Kidney (tissue), 14 donors: ENCODE results near the gene SLC44A4. TPM values are rescaled to one million over a fixed set of nuclear protein-coding genes. Genes with fewer than 3 reads are reported as not detected.

Source experiments
- DNase-seq, 5 donors: peaks; one replicate each; pipeline ENCODE4 v3.0.0-alpha.2; 2013 to 2020
- FAIRE-seq: peaks from 2 replicates; lab custom pipeline; 2012; peaks lifted over from hg19 to GRCh38; lab: Jason Lieb, UNC
- H3K27ac ChIP-seq, 2 donors: one replicate each; pipeline ENCODE4 v1.7.0; 2013; ENCODE audit warnings: low read depth in 2 of 2, low read length in 2 of 2, inconsistent platforms in 1 of 2
- H3K27me3 ChIP-seq: one replicate; pipeline ENCODE4 v1.7.1; 2013; ENCODE audit warnings: low read length, inconsistent platforms; ENCODE audit not compliant: control insufficient read depth, insufficient read depth
- H3K36me3 ChIP-seq, 3 donors: one replicate each; pipeline versions ENCODE4 v1.7.0 to v1.7.1; 2013; ENCODE audit warnings: low read length in 3 of 3, control low read depth in 1 of 3, inconsistent platforms in 1 of 3; ENCODE audit not compliant: insufficient read depth in 3 of 3, control insufficient read depth in 2 of 3
- H3K4me1 ChIP-seq, 3 donors: one replicate each; pipeline versions ENCODE4 v1.7.0 to v1.7.1; 2013; ENCODE audit warnings: low read length in 3 of 3, inconsistent platforms in 1 of 3, low read depth in 1 of 3; ENCODE audit not compliant: control insufficient read depth in 2 of 3, insufficient read depth in 2 of 3
- H3K4me3 ChIP-seq, 3 donors: one replicate each; pipeline versions ENCODE4 v1.7.0 to v1.8.1; 2013; ENCODE audit warnings: low read length in 3 of 3, control low read depth in 1 of 3, inconsistent platforms in 1 of 3
- H3K9ac ChIP-seq, 3 donors: one replicate each; pipeline versions ENCODE4 v1.7.0 to v1.7.1; 2013; ENCODE audit warnings: low read length in 3 of 3, control low read depth in 1 of 3, inconsistent platforms in 1 of 3
- H3K9me3 ChIP-seq, 3 donors: one replicate each; pipeline versions ENCODE4 v1.7.0 to v1.7.1; 2013; ENCODE audit warnings: low read length in 3 of 3, control low read depth in 1 of 3, inconsistent platforms in 1 of 3; ENCODE audit not compliant: control insufficient read depth in 2 of 3, insufficient read depth in 1 of 3
- intact Hi-C: fragments of 100-400 bp; cut with DNase I; formaldehyde crosslinking; loops from one replicate; pipeline ENCODE4 v1.11.1; 2022
- polyA plus RNA-seq: library from polyadenylated mRNA; stranded (reverse); fragments of 350-450 nt; fragmentation: Illumina TruSeq; extraction: RNeasy Lipid Tissue Mini Kit (QIAGEN cat#74804); gene quantifications from one replicate; pipeline ENCODE4 v1.2.3, GENCODE V29; 2014; ENCODE audit warnings: low read depth, low replicate concordance; ENCODE audit not compliant: insufficient read depth
- total RNA-seq: library from RNA; stranded (reverse); fragmentation: NEBNext Ultra II Directional; extraction: Animal tissue kit (Norgen Biotek cat#: 25700); gene quantifications from one replicate; pipeline ENCODE4 v1.2.1, GENCODE V29; 2021
- TF ChIP-seq, protein P1 (sequence below): IDR thresholded peaks from 3 replicates; pipeline ENCODE4 v1.5.1; 2012; ENCODE audit warnings: mild to moderate bottlenecking, moderate library complexity, borderline replicate concordance; ENCODE audit not compliant: insufficient read depth; ENCODE audit errors: extremely low read depth
- donor health status: control.
- donor health status: control.
- donor health status: control.
- donor health status: control.
- donor health status: control.
- donor health status: DM: yes; HTN: yes; CAD: no.
- donor health status: Normal renal cell carcinoma (clear cell type).

The SLC44A4 gene
- total and polyA plus RNA-seq, 2 donors from 2014 or later = 37.4 to 137 TPM

DNA sequence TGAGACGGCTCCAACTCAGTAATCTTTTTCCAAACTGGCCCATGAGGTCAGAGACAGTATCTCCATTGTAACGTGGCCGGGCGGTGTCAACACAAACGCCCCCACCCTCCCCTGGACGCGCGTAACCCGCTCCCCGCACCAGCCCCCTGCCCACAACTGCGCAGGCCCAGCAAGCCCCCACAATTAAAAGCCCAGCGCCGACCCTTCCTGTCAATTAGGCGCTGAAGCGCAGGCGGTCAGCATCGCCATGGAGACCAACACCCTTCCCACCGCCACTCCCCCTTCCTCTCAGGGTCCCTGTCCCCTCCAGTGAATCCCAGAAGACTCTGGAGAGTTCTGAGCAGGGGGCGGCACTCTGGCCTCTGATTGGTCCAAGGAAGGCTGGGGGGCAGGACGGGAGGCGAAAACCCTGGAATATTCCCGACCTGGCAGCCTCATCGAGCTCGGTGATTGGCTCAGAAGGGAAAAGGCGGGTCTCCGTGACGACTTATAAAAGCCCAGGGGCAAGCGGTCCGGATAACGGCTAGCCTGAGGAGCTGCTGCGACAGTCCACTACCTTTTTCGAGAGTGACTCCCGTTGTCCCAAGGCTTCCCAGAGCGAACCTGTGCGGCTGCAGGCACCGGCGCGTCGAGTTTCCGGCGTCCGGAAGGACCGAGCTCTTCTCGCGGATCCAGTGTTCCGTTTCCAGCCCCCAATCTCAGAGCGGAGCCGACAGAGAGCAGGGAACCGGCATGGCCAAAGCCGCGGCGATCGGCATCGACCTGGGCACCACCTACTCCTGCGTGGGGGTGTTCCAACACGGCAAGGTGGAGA is 63.6 kb downstream of the SLC44A4 start, which contains the start of the genes HSPA1A and HSPA1L:
HSPA1A (plus strand) TSS at position 519 of the 814 bp plus-strand sequence; CDS start at position 733, 214 bp downstream.
HSPA1L (minus strand) TSS at position 259 of the 814 bp plus-strand sequence. CDS start 3,311 bp downstream, outside the sequence.
- TF ChIP-seq, protein P1, sequence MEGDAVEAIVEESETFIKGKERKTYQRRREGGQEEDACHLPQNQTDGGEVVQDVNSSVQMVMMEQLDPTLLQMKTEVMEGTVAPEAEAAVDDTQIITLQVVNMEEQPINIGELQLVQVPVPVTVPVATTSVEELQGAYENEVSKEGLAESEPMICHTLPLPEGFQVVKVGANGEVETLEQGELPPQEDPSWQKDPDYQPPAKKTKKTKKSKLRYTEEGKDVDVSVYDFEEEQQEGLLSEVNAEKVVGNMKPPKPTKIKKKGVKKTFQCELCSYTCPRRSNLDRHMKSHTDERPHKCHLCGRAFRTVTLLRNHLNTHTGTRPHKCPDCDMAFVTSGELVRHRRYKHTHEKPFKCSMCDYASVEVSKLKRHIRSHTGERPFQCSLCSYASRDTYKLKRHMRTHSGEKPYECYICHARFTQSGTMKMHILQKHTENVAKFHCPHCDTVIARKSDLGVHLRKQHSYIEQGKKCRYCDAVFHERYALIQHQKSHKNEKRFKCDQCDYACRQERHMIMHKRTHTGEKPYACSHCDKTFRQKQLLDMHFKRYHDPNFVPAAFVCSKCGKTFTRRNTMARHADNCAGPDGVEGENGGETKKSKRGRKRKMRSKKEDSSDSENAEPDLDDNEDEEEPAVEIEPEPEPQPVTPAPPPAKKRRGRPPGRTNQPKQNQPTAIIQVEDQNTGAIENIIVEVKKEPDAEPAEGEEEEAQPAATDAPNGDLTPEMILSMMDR = no peak
- intact Hi-C loops = no loop called here
- FAIRE-seq (peak; percentile 92), DNase-seq (peak; percentile 98 to 100 (median 99))
- H3K4me3 ChIP-seq = peak within 1 kb of the TSS; percentile 59 to 80 (median 77)
- peaks cover 4 to 12% (median 7%) of the 10 kb centered on the region in 3 donors for H3K4me1 ChIP-seq
- H3K9ac ChIP-seq = peak within 1 kb of the TSS; percentile 67 to 99 (median 71)
- H3K27me3 ChIP-seq = no peaks in the 10 kb centered on the region
- H3K36me3 ChIP-seq = no peaks in the 10 kb centered on the region
- H3K9me3 ChIP-seq = no peaks in the 10 kb centered on the region
- H3K27ac ChIP-seq = peak within 1 kb of the TSS; percentile 100

DNA sequence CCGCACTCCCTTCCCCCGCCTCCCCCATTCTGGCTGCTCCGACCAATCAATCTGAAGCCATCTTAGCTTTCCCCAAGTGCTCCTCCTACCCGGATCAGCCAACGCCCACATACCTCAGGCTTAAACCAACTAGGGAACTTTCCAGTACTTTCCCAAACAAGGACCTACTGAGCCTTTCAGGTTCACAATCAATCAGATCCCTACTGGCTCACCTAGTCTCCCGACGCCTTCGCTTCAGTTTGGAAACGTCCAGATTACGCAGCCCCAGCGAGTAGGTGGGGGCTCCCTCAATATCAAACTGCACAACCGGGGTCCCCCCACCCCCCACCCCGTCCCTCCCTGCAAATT is 64.1 kb downstream of the SLC44A4 start:
- no peaks in the 10 kb centered on the region for H3K36me3 ChIP-seq
- peak overlapping the region; percentile 59 to 80 (median 77) for H3K4me3 ChIP-seq
- DNase-seq (peak; percentile 96 to 99 (median 98)), FAIRE-seq (no peak)
- no peaks in the 10 kb centered on the region for H3K27me3 ChIP-seq
- peak overlapping the region; percentile 100 for H3K27ac ChIP-seq
- H3K9me3 ChIP-seq = no peaks in the 10 kb centered on the region
- peaks cover 4 to 12% (median 5%) of the 10 kb centered on the region in 3 donors for H3K4me1 ChIP-seq
- intact Hi-C loops = no loop called here
- TF ChIP-seq, protein P1 = no peak
- H3K9ac ChIP-seq = peak overlapping the region; percentile 49 to 99 (median 67)

DNA sequence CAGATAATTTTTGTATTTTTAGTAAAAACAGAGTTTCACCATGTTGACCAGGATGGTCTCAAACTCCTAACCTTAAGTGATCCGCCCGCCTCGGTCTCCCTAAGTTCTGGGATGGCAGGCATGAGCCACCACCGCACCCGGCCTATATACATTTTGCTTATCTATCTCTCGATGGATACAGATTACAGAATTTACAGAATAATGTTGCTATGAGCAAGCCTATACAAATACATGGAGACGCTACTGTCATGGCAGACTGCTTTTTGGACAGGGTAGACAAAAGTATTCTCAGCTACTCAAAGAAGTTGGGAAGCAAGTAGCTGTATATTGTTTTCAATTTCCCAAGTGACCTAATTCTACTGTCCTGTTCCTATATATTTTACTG is 65.3 kb downstream of the SLC44A4 start:
- no peaks in the 10 kb centered on the region for H3K36me3 ChIP-seq
- no peaks in the 10 kb centered on the region for H3K9me3 ChIP-seq
- FAIRE-seq = no peak
- H3K4me1 ChIP-seq = peaks cover 2 to 12% (median 4%) of the 10 kb centered on the region in 3 donors
- intact Hi-C loops = no loop called here
- DNase-seq = peak in 1 of 5 donors; percentile 52
- peak overlapping the region in 2 of 3 donors; percentile 65 to 71 for H3K9ac ChIP-seq
- TF ChIP-seq, protein P1 = no peak
- peak overlapping the region; percentile 91 to 100 for H3K27ac ChIP-seq
- H3K4me3 ChIP-seq = peak overlapping the region in 2 of 3 donors; percentile 11 to 46
- H3K27me3 ChIP-seq = no peaks in the 10 kb centered on the region

Other genes starting within 250 kb of the SLC44A4 start
Only the 30 nearest of the 35 such genes appear.
- gene GPANK1, start 214.0 kb downstream of the SLC44A4 start, total RNA-seq = 17.7 TPM
- gene GPANK1, start 214.0 kb downstream of the SLC44A4 start, polyA plus RNA-seq = 28.6 TPM
- gene CSNK2B, start 212.9 kb downstream of the SLC44A4 start, total RNA-seq = 130 TPM
- gene CSNK2B, start 212.9 kb downstream of the SLC44A4 start, polyA plus RNA-seq = 270 TPM
- gene LY6G5B, start 209.0 kb downstream of the SLC44A4 start, total RNA-seq = 15.1 TPM
- gene LY6G5B, start 209.0 kb downstream of the SLC44A4 start, polyA plus RNA-seq = 2.5 TPM
- 2.5 TPM for gene LY6G5C, start 197.9 kb downstream of the SLC44A4 start, total RNA-seq
- gene LY6G5C, start 197.9 kb downstream of the SLC44A4 start, polyA plus RNA-seq = 4.6 TPM
- gene ABHD16A, start 175.7 kb downstream of the SLC44A4 start, total RNA-seq = 48.7 TPM
- gene ABHD16A, start 175.7 kb downstream of the SLC44A4 start, polyA plus RNA-seq = 50.2 TPM
- gene LY6G6F, start 172.1 kb downstream of the SLC44A4 start, total RNA-seq = not detected
- not detected for gene LY6G6F, start 172.1 kb downstream of the SLC44A4 start, polyA plus RNA-seq
- not detected for gene LY6G6D, start 163.6 kb downstream of the SLC44A4 start, total RNA-seq
- gene LY6G6D, start 163.6 kb downstream of the SLC44A4 start, polyA plus RNA-seq = not detected
- gene LY6G6C, start 157.3 kb downstream of the SLC44A4 start, total RNA-seq = not detected
- gene LY6G6C, start 157.3 kb downstream of the SLC44A4 start, polyA plus RNA-seq = not detected
- 0.60 TPM for gene MPIG6B, start 155.6 kb downstream of the SLC44A4 start, total RNA-seq
- gene MPIG6B, start 155.6 kb downstream of the SLC44A4 start, polyA plus RNA-seq = not detected
- gene DDAH2, start 149.7 kb downstream of the SLC44A4 start, total RNA-seq = 98.9 TPM
- 147 TPM for gene DDAH2, start 149.7 kb downstream of the SLC44A4 start, polyA plus RNA-seq
- 456 TPM for gene CLIC1, start 142.5 kb downstream of the SLC44A4 start, total RNA-seq
- gene CLIC1, start 142.5 kb downstream of the SLC44A4 start, polyA plus RNA-seq = 489 TPM
- 23.7 TPM for gene MSH5, start 139.0 kb downstream of the SLC44A4 start, total RNA-seq
- gene MSH5, start 139.0 kb downstream of the SLC44A4 start, polyA plus RNA-seq = 14.4 TPM
- 6.5 TPM for gene SAPCD1, start 116.3 kb downstream of the SLC44A4 start, total RNA-seq
- 6.8 TPM for gene SAPCD1, start 116.3 kb downstream of the SLC44A4 start, polyA plus RNA-seq
- 32.5 TPM for gene VWA7, start 101.7 kb downstream of the SLC44A4 start, total RNA-seq
- gene VWA7, start 101.7 kb downstream of the SLC44A4 start, polyA plus RNA-seq = 10.2 TPM
- gene VARS1, start 83.2 kb downstream of the SLC44A4 start, total RNA-seq = 79.0 TPM
- 30.3 TPM for gene VARS1, start 83.2 kb downstream of the SLC44A4 start, polyA plus RNA-seq
- 41.6 TPM for gene LSM2, start 72.0 kb downstream of the SLC44A4 start, total RNA-seq
- 70.6 TPM for gene LSM2, start 72.0 kb downstream of the SLC44A4 start, polyA plus RNA-seq
- 1.7 TPM for gene HSPA1L, start 63.7 kb downstream of the SLC44A4 start, total RNA-seq
- gene HSPA1L, start 63.7 kb downstream of the SLC44A4 start, polyA plus RNA-seq = 2.3 TPM
- gene HSPA1A, start 63.5 kb downstream of the SLC44A4 start, total RNA-seq = 133 TPM
- 209 TPM for gene HSPA1A, start 63.5 kb downstream of the SLC44A4 start, polyA plus RNA-seq
- 142 TPM for gene HSPA1B, start 51.3 kb downstream of the SLC44A4 start, total RNA-seq
- 175 TPM for gene HSPA1B, start 51.3 kb downstream of the SLC44A4 start, polyA plus RNA-seq
- gene NEU1, start 16.2 kb downstream of the SLC44A4 start, total RNA-seq = 66.9 TPM
- gene NEU1, start 16.2 kb downstream of the SLC44A4 start, polyA plus RNA-seq = 131 TPM
- gene EHMT2, start 18.7 kb upstream of the SLC44A4 start, total RNA-seq = 40.5 TPM
- gene EHMT2, start 18.7 kb upstream of the SLC44A4 start, polyA plus RNA-seq = 35.3 TPM
- gene ZBTB12, start 23.1 kb upstream of the SLC44A4 start, total RNA-seq = 3.4 TPM
- 2.5 TPM for gene ZBTB12, start 23.1 kb upstream of the SLC44A4 start, polyA plus RNA-seq
- gene C2, start 48.7 kb upstream of the SLC44A4 start, total RNA-seq = 38.7 TPM
- gene C2, start 48.7 kb upstream of the SLC44A4 start, polyA plus RNA-seq = 84.0 TPM
- gene CFB, start 67.1 kb upstream of the SLC44A4 start, total RNA-seq = 200 TPM
- 154 TPM for gene CFB, start 67.1 kb upstream of the SLC44A4 start, polyA plus RNA-seq
- gene NELFE, start 80.0 kb upstream of the SLC44A4 start, total RNA-seq = 62.0 TPM
- 83.0 TPM for gene NELFE, start 80.0 kb upstream of the SLC44A4 start, polyA plus RNA-seq
- gene SKIC2, start 80.2 kb upstream of the SLC44A4 start, total RNA-seq = 67.8 TPM
- 55.0 TPM for gene SKIC2, start 80.2 kb upstream of the SLC44A4 start, polyA plus RNA-seq
- 21.3 TPM for gene DXO, start 93.1 kb upstream of the SLC44A4 start, total RNA-seq
- gene DXO, start 93.1 kb upstream of the SLC44A4 start, polyA plus RNA-seq = 26.0 TPM
- 250 TPM for gene C4A, start 103.1 kb upstream of the SLC44A4 start, total RNA-seq
- gene C4A, start 103.1 kb upstream of the SLC44A4 start, polyA plus RNA-seq = 521 TPM
- gene C4B, start 135.8 kb upstream of the SLC44A4 start, total RNA-seq = 596 TPM
- gene C4B, start 135.8 kb upstream of the SLC44A4 start, polyA plus RNA-seq = 578 TPM
- gene CYP21A2, start 159.4 kb upstream of the SLC44A4 start, total RNA-seq = 3.2 TPM
- 8.2 TPM for gene CYP21A2, start 159.4 kb upstream of the SLC44A4 start, polyA plus RNA-seq